ENCODE measurements around the gene PGK2.
A peak's percentile ranks its signal among the peaks of the same experiment; 100 is the strongest.
"Not testable (repeated sequence)": the region's sequence is repeated elsewhere in the genome, so short reads cannot be mapped to it uniquely, and the experiment has no call there.

Gene PGK2

DNA sequence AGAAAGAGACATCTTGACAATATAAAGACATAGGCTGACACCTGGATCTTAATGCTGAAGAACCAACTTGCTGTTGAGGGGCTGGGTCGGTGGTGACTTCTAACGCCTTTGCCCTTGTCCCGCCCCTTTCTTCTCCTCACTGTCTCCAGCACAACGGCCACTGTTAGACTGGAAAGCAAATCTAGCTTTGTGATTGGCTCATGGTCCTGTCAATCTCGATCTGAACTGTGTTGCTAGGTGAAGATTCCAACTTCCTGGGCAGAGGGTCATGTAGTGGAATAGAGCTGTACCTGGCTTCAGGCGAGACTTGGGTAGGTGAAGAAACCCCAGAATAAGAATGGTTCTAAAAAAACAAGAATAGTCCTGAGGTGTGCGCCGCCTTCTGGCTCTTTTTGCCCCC is at the start of gene PGK2:
Gene PGK2 (minus strand): TSS at position 110 of the 400 bp plus-strand sequence. CDS start 98 bp downstream, at position 12.
- no peak for DNase-seq

- DNase-seq: no peak
Observed at GRCh38 chr6:49835140-49835539, 48.1 kb upstream of the PGK2 start.

DNA sequence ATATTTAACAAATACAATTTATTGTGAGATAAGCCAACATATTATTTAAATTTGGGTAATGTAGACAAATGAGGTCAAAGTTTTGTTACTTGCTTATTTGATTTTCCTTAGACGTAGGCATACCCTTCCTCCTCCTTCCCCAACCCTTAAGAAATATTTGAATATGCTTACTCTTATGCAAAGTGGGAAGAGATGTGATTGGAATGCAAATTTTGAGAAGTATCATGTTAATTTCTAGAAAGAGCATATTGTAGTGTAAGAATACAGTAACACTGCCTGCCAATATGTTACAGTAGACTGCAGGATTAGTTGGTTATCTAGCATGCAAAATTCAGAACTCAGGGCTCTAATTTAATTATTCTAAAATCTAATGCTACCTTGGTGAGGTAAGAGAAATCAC is 46.3 kb upstream of the PGK2 start:
- no peak for DNase-seq

DNA sequence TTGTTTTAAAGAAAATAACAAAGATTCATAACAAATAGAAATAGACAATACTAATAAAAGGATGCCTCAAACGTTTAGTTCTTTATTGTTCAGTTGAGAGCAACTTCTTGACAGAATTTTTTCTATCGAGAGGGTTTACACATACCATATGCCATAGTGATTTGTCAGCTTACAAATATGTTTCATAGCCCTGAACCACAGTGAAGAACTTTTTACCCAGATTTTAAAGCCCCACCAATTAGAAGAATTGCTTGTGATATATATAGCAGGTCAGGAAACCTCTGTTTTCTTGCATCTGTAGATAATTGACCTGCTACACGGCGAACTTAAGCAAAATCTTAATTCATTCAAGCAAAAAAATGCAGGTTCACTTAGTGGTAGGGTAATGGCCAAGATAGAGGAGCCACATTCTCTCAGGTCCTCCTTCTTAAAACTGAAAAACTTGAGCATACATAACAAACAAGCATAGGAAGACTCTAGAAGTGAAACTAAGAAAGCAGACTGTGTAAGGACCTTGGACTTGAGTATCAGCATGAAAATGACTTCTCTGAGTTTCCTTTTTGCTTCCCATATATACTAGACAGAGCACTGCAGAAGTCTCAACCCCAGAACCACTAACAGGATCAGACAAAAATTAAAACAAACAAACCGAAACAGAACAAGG is 39.8 kb upstream of the PGK2 start:
- DNase-seq: no peak

DNA sequence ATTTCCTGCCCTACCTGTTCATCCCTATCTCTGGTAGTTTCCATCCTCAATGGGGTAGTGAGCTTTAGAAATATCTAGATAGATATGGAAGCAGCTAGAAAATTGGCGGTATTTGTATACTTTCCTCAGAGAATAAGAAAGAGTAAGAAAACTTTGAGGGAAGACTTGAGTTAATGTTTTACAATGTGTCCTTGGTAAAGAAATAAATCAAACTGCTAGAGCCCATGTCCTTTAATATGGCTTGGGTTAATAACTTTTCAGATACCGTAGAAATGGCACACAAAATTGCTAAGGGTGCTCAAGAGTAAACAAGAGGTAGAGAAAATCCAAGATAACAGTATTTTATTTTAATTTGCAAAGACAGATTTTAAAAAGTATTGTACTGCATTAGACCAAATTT is 28.1 kb upstream of the PGK2 start:
- DNase-seq: no peak

GRCh38 chr6:49813248-49813647 is 26.2 kb upstream of the PGK2 start:
- no peak for DNase-seq

GRCh38 chr6:49806145-49806544 is 19.1 kb upstream of the PGK2 start:
- DNase-seq: no peak

GRCh38 chr6:49805246-49805645 is 18.2 kb upstream of the PGK2 start:
- no peak for DNase-seq

- no peak for DNase-seq
Observed at GRCh38 chr6:49801525-49801924, 14.4 kb upstream of the PGK2 start.

DNA sequence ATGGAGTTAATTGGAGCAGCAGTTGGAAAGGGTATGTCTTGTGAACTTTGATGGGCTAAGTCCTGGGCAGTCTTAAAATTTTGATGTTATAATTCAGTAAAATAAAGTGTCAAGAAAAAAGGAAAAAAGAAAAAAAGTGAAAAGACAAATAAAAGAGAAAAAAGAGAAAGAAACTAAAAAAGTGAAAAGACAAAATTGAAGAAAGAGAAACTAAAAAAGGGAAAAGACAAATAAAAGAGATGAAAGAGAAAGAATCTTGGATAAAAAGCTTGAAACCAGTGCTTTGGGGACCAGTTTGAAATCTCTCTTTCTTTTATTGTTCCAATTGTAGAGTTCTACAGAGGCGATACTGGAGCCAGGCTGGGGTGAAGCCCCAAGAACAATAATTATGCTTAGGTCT is 12.0 kb upstream of the PGK2 start:
- DNase-seq: no peak

- not testable (repeated sequence) for DNase-seq
Observed at GRCh38 chr6:49796842-49797455, 9.9 kb upstream of the PGK2 start.

- DNase-seq: no peak
Observed at GRCh38 chr6:49790341-49790740, 3.3 kb upstream of the PGK2 start.

DNA sequence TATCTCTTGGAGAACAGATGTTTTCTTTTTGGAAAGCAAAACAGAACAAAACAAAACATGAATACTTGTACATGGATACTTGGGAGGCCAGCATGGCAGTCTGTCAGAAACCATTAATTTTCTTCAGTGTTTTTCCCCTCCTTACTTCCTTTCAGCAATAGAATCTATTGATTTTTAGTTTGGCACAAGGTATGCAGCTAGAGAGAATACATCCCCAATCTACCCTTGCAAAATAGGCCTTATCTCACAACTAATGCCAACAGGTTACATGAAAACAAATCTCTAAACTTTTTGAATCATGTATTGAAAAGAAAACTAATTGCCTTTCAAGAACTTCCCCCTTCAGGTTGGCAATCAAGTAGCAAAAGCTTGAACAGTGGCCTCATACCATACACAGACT is 2.8 kb downstream of the PGK2 start:
- DNase-seq: no peak

DNA sequence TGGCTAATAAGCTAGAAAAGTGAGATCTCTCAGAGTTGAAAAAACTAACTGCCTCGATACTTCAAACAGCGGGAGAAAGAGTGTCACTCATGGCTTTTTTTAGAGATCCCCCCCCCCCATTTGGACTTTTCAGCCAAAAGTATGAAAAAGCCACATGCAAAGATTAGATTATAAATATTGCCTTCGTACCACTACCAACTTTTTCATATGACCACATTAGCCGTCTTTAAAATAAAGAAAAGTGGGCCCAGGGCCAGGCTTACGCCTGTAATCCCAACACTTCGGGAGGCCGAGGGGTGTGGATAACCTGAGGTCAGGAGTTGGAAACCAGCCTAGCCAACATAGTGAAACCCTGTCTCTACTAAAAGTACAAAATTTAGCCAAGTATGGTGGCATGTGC is 4.4 kb downstream of the PGK2 start:
- DNase-seq: no peak

DNA sequence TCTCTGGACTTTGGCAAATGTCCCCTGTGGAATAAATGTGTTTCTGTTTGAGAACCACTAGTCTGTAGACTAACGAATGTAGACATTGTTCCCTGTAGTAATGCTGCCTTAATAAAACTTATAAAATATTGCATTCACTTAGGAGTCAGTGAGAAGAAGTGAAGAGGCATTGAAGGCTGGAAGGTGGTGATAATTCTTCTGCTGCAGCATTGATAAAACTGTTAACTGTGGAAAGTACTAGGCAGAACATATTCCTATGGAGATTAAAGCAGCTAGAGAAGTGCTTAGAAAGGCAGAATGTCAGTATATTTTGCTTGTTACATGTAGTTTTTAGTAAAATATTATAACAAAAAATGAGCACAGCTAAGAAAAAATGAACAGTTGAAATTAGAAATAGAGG is 4.8 kb downstream of the PGK2 start:
- no peak for DNase-seq

GRCh38 chr6:49776444-49776843 is 10.6 kb downstream of the PGK2 start:
- no peak for DNase-seq

DNA sequence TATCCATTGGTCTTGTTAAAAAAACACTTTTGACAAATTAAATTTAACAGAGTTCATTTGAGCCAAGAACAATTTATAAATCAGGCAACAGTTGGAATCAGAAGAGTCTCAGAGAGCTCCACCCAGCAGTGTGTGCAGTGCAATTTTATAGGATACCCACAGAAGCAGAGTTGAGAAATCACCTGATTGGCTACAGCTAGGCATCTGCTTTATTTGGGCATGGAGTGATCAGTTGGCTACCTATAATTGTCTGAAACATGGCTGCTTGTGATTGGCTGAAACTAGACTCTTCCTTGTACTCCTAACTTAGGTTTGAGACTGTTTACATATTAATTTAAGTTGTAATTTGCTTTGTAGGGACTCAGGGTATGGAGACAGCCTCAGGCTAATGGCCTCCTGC is 12.0 kb downstream of the PGK2 start:
- no peak for DNase-seq

DNA sequence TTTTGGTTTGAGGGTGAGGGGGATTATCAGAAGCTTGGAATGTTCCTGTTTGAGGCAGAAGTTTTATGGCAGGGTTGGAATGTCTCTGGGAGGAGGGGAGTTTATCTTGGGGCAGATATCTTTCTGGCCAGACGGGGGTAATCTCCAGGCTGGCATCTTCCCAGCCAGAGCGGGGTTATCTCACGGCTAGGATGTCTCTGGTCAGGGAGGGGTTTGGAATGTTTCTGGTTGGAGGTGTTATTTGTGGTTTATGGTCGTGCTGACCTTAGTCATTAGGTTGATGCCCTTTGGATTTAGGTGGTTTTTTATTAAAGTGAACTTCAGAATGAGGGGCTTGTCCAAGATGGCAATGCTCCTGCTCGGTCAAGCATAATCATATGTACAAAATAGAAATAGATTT is 14.8 kb downstream of the PGK2 start:
- no peak for DNase-seq

DNA sequence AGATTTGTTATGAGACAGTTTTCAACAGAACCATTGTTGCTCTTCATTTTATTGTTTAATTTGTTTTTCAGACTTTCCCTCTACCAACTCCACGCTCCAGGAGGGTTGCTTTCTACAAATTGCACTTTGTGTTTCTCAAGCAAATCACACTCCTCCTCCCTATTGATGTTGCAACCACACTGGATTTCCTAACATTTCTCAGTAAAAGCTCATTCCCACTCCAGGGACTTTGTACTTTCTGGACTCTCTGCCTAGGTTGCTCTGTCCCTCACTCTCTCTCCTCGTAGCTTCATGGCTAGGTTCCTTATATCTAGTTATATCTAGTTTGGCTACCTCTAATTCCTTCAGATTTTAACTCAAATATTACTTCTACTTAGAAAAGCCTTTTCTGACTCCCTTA is 20.3 kb downstream of the PGK2 start:
- no peak for DNase-seq

- no peak for DNase-seq
Observed at GRCh38 chr6:49764571-49765236, 22.4 kb downstream of the PGK2 start.

DNA sequence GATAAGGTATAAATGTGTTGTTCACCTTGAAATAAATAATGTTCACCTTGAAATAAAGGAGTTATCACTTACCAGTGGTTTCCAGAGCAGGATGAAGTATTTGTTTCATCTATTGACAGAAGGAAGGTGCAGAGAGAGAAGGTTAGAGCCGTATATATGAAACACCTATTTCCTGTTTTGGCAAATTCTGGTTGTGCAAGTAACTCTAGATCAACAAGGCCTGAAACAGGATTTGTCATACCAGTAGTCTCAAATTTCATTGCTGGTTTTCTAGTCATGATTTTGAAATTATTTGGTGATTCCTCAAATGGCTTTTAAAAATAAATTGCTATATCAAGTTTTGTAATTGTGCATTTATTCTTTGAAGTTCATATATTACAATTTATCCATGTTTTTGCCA is 42.8 kb downstream of the PGK2 start, which contains the start of gene CRISP3:
Gene CRISP3 (minus strand): TSS at position 130 of the 400 bp plus-strand sequence. CDS start 21 bp downstream, at position 109.
- no peak for DNase-seq

DNA sequence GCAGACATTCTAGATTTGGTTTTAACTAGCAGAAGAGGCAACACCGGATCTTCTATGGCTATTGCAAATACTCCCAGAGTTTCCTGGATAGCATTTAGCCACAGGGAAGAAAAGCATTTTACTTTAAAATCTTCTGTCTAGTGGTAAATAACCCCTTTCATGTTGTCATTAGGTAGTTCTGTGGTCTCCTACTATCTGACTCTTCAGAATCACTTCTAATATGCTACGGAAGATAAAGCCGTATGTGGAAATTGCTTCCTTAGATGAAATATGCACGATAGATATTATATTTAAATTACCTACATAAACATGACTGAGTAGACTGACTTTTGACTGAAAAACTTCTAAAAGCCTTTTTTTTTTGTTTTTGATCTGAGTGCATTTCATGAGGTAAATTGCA is 43.7 kb downstream of the PGK2 start:
- DNase-seq: no peak

- peak; percentile 85 for DNase-seq
Observed at GRCh38 chr6:49739423-49739822, 47.7 kb downstream of the PGK2 start.

DNA sequence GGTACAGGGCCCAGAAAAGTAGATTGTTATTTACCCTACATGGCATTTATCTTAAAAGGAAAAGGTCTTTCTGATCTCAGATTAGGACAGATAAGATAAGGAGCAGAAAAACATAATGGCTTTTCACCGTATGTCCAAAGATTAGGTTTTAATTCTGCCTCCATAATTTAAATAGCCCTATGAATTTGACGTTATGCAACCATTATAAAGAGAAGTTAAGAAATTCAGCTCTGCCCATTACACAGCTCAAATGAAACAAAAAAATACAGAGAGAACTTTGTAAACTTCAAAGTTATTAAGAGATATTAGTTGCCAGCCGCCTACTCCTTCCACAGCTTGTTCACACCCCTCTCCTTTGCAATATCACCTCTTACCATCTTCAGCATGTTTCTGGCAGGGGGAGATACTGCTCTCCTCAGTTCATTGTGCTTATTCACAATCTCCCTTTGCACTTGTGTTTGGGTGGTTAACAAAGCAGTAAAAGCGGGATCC is 51.0 kb downstream of the PGK2 start:
- DNase-seq: no peak

Data from NCI-H1436 (cell line).